SK-N-SH treated with all-trans-retinoic acid at 6 μM for 48 hours (cell line): ENCODE results near the gene KMO.

ENCODE experiments used
- ATAC-seq: fragments of 200-7000 bp; cut with Tn5 transposase; 3 replicates; pipeline ENCODE4 v1.9.1; 2020; ENCODE audit warnings: mild to moderate bottlenecking, moderate library complexity
- ARNTL ChIP-seq: fragments of 450-650 bp; formaldehyde crosslinking; IDR thresholded peaks from 2 replicates; pipeline ENCODE4 v1.5.0; 2020; ENCODE audit warnings: low read depth, mild to moderate bottlenecking, moderate library complexity, borderline replicate concordance
- GLIS3 ChIP-seq: fragments of 250-450 bp; sonication (Bioruptor Pico); IDR thresholded peaks from 2 replicates; pipeline ENCODE4 v1.5.0; 2020; ENCODE audit warnings: mild to moderate bottlenecking, moderate library complexity
- ISL1 ChIP-seq: fragments of 250-450 bp; sonication (Bioruptor Pico); IDR thresholded peaks from 2 replicates; pipeline ENCODE4 v2.1.2; 2022; ENCODE audit warnings: mild to moderate bottlenecking, moderate library complexity
- OSR1 ChIP-seq: fragments of 250-450 bp; sonication (Bioruptor Pico); IDR thresholded peaks from 2 replicates; pipeline ENCODE4 v1.8.0; 2022; ENCODE audit warnings: moderate library complexity, mild to moderate bottlenecking, inconsistent platforms
- PPARA ChIP-seq: fragments of 250-450 bp; sonication (Bioruptor Pico); IDR thresholded peaks from 2 replicates; pipeline ENCODE4 v1.5.0; 2020; ENCODE audit warnings: mild to moderate bottlenecking, borderline replicate concordance
- RARB ChIP-seq: fragments of 250-450 bp; sonication (Bioruptor Pico); IDR thresholded peaks from 2 replicates; pipeline ENCODE4 v1.8.0; 2021; ENCODE audit warnings: mild to moderate bottlenecking, moderate library complexity
- TCF4 ChIP-seq: fragments of 250-450 bp; sonication (Bioruptor Pico); IDR thresholded peaks from 2 replicates; pipeline ENCODE4 v1.8.0; 2021; ENCODE audit warnings: mild to moderate bottlenecking, moderate library complexity, borderline replicate concordance
- TOX ChIP-seq: fragments of 250-450 bp; sonication (Bioruptor Pico); IDR thresholded peaks from 2 replicates; pipeline ENCODE4 v1.8.0; 2021; ENCODE audit warnings: mild to moderate bottlenecking, moderate library complexity, borderline replicate concordance
- ZC3H10 ChIP-seq: fragments of 250-450 bp; sonication (Bioruptor Pico); IDR thresholded peaks from 2 replicates; pipeline ENCODE4 v1.5.1; 2021; ENCODE audit warnings: mild to moderate bottlenecking, moderate library complexity
- ZFP30 ChIP-seq: fragments of 450-650 bp; formaldehyde crosslinking; IDR thresholded peaks from 2 replicates; pipeline ENCODE4 v1.5.0; 2022; ENCODE audit warnings: mild to moderate bottlenecking, moderate library complexity
- ZNF565 ChIP-seq: fragments of 450-650 bp; formaldehyde crosslinking; conservative IDR thresholded peaks from 2 replicates; pipeline ENCODE4 v1.5.0; 2020; ENCODE audit warnings: low read depth, mild to moderate bottlenecking, moderate library complexity
- ZNF70 ChIP-seq: fragments of 450-650 bp; formaldehyde crosslinking; IDR thresholded peaks from 2 replicates; pipeline ENCODE4 v1.5.0; 2020; ENCODE audit warnings: mild to moderate bottlenecking, moderate library complexity
- ZNF8 ChIP-seq: fragments of 450-650 bp; formaldehyde crosslinking; IDR thresholded peaks from 2 replicates; pipeline ENCODE4 v1.5.0; 2020; ENCODE audit warnings: mild to moderate bottlenecking, moderate library complexity
- TF ChIP-seq, protein P1 (sequence below): fragments of 250-450 bp; sonication (Bioruptor Pico); IDR thresholded peaks from 2 replicates; pipeline ENCODE4 v1.8.0; 2020; ENCODE audit warnings: mild to moderate bottlenecking, moderate library complexity, borderline replicate concordance
- TF ChIP-seq, protein P2 (sequence below): fragments of 250-450 bp; sonication (Bioruptor Pico); IDR thresholded peaks from 2 replicates; pipeline ENCODE4 v1.5.0; 2020; ENCODE audit warnings: mild to moderate bottlenecking, moderate library complexity
- TF ChIP-seq, protein P3 (sequence below): fragments of 250-450 bp; sonication (Bioruptor Pico); IDR thresholded peaks from 2 replicates; pipeline ENCODE4 v1.8.0; 2021; ENCODE audit warnings: low read depth, mild to moderate bottlenecking, moderate library complexity, borderline replicate concordance
- TF ChIP-seq, protein P4 (sequence below): fragments of 250-450 bp; sonication (Bioruptor Pico); IDR thresholded peaks from 2 replicates; pipeline ENCODE4 v1.5.1; 2021; ENCODE audit warnings: mild to moderate bottlenecking, moderate library complexity
- TF ChIP-seq, protein P5 (sequence below): fragments of 250-450 bp; sonication (Bioruptor Pico); IDR thresholded peaks from 2 replicates; pipeline ENCODE4 v1.5.1; 2020; ENCODE audit warnings: low read depth, mild to moderate bottlenecking, moderate library complexity

Gene KMO

DNA sequence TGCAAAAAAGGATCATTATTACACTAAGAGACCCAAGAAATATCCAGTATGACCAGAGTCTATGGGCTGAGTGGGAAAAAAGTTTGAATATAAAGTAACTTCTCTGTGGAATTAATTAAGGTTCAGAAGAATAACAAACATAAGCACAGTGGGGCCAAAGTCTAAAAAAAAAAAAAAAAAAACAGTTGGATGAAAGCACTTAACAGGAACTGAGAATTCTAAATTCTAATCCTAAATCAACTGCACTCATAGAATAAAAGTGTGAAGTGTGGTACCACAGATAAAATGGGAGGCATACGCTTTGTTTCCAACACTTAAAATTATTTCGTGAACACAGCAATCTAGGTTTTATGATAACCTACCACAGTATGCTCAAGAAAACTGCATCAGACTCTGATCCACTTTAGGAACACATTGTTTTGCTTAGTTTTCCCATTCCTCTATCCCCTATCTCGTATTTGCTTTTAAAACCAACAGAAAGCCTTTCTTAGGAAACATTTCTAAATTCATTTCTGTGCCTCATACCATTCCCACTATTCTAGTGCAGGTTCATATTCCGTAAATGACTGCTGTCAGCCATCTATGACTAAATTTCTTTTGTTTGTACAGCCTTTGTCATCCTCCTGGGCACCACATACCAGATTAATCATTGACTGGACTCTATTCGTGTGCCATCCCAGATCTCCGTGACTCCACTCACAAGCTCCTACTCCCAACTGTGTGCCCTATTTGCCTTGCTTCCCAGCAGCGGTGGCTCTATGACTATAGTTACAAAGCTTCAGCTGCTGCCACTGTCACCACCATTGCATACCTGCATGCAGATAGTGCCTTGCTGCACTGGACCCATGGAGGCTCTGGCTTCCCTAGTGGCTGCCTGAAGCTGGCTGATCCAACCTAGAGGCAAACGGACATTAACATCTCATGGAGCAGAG, 83.1 kb downstream of the KMO start:
- ATAC-seq = no peak
- no peak for TF ChIP-seq ZFP30 (CRISPR knock-in tag)
- TF ChIP-seq ZC3H10 (CRISPR knock-in tag) = no peak
- TF ChIP-seq, protein P1, sequence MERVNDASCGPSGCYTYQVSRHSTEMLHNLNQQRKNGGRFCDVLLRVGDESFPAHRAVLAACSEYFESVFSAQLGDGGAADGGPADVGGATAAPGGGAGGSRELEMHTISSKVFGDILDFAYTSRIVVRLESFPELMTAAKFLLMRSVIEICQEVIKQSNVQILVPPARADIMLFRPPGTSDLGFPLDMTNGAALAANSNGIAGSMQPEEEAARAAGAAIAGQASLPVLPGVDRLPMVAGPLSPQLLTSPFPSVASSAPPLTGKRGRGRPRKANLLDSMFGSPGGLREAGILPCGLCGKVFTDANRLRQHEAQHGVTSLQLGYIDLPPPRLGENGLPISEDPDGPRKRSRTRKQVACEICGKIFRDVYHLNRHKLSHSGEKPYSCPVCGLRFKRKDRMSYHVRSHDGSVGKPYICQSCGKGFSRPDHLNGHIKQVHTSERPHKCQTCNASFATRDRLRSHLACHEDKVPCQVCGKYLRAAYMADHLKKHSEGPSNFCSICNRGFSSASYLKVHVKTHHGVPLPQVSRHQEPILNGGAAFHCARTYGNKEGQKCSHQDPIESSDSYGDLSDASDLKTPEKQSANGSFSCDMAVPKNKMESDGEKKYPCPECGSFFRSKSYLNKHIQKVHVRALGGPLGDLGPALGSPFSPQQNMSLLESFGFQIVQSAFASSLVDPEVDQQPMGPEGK (CRISPR knock-in tag) = no peak
- no peak for TF ChIP-seq TOX
- no peak for TF ChIP-seq OSR1
- no peak for TF ChIP-seq TCF4 (CRISPR knock-in tag)
- TF ChIP-seq, protein P2, sequence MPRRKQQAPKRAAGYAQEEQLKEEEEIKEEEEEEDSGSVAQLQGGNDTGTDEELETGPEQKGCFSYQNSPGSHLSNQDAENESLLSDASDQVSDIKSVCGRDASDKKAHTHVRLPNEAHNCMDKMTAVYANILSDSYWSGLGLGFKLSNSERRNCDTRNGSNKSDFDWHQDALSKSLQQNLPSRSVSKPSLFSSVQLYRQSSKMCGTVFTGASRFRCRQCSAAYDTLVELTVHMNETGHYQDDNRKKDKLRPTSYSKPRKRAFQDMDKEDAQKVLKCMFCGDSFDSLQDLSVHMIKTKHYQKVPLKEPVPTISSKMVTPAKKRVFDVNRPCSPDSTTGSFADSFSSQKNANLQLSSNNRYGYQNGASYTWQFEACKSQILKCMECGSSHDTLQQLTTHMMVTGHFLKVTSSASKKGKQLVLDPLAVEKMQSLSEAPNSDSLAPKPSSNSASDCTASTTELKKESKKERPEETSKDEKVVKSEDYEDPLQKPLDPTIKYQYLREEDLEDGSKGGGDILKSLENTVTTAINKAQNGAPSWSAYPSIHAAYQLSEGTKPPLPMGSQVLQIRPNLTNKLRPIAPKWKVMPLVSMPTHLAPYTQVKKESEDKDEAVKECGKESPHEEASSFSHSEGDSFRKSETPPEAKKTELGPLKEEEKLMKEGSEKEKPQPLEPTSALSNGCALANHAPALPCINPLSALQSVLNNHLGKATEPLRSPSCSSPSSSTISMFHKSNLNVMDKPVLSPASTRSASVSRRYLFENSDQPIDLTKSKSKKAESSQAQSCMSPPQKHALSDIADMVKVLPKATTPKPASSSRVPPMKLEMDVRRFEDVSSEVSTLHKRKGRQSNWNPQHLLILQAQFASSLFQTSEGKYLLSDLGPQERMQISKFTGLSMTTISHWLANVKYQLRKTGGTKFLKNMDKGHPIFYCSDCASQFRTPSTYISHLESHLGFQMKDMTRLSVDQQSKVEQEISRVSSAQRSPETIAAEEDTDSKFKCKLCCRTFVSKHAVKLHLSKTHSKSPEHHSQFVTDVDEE (CRISPR knock-in tag) = no peak
- TF ChIP-seq, protein P3, sequence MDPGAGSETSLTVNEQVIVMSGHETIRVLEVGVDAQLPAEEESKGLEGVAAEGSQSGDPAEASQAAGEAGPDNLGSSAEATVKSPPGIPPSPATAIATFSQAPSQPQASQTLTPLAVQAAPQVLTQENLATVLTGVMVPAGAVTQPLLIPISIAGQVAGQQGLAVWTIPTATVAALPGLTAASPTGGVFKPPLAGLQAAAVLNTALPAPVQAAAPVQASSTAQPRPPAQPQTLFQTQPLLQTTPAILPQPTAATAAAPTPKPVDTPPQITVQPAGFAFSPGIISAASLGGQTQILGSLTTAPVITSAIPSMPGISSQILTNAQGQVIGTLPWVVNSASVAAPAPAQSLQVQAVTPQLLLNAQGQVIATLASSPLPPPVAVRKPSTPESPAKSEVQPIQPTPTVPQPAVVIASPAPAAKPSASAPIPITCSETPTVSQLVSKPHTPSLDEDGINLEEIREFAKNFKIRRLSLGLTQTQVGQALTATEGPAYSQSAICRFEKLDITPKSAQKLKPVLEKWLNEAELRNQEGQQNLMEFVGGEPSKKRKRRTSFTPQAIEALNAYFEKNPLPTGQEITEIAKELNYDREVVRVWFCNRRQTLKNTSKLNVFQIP (CRISPR knock-in tag) = no peak
- no peak for TF ChIP-seq ZNF8 (CRISPR knock-in tag)
- no peak for TF ChIP-seq ZNF70 (CRISPR knock-in tag)

DNA sequence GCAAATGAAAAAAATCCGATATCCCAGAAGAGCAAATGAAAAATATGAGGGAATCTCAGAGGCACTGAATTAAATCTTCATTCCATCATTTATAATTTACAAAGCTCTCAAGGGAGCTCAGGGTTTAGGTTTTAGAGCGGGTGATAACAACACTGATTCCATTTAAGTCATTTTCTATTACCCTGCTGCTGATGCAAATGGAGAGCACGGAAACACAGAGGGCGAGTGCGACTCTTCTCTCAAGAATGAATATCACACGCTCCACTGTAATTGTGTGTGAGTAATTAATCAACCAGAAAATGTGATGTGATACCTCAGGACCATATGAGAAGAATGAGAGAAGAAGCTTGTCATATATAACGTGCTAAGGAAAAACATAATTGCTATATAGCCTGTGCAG, 85.2 kb downstream of the KMO start:
- TF ChIP-seq ZNF565 (CRISPR knock-in tag) = no peak
- TF ChIP-seq, protein P4, sequence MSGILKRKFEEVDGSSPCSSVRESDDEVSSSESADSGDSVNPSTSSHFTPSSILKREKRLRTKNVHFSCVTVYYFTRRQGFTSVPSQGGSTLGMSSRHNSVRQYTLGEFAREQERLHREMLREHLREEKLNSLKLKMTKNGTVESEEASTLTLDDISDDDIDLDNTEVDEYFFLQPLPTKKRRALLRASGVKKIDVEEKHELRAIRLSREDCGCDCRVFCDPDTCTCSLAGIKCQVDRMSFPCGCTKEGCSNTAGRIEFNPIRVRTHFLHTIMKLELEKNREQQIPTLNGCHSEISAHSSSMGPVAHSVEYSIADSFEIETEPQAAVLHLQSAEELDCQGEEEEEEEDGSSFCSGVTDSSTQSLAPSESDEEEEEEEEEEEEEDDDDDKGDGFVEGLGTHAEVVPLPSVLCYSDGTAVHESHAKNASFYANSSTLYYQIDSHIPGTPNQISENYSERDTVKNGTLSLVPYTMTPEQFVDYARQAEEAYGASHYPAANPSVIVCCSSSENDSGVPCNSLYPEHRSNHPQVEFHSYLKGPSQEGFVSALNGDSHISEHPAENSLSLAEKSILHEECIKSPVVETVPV (CRISPR knock-in tag) = no peak
- no peak for TF ChIP-seq ARNTL
- TF ChIP-seq ISL1 (CRISPR knock-in tag) = no peak
- no peak for TF ChIP-seq PPARA (CRISPR knock-in tag)
- TF ChIP-seq RARB (CRISPR knock-in tag) = no peak
- TF ChIP-seq, protein P5, sequence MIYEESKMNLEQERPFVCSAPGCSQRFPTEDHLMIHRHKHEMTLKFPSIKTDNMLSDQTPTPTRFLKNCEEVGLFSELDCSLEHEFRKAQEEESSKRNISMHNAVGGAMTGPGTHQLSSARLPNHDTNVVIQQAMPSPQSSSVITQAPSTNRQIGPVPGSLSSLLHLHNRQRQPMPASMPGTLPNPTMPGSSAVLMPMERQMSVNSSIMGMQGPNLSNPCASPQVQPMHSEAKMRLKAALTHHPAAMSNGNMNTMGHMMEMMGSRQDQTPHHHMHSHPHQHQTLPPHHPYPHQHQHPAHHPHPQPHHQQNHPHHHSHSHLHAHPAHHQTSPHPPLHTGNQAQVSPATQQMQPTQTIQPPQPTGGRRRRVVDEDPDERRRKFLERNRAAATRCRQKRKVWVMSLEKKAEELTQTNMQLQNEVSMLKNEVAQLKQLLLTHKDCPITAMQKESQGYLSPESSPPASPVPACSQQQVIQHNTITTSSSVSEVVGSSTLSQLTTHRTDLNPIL = no peak
- TF ChIP-seq GLIS3 = no peak
- TF ChIP-seq, protein P1 (CRISPR knock-in tag) = no peak
- ATAC-seq = no peak

DNA sequence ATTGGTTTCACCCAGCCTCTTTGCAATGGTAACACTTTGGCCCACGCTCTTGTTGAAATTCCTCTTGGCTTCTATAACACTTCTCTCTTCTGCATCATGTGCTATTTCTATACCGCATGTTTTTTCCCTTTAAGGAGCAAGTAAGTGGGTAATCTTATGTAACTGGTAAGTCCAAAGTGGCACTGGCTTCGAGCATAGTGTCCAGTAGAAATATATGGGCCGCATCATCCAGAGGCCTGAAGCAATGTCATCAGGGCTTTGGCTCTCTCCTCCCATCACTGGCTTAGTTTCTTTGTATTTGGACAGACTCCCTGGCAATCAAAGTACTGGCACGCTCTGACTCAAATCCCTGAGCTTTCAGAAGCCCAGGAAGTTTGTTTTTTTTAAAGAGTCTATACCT, 90.5 kb downstream of the KMO start:
- no peak for ATAC-seq
- TF ChIP-seq, protein P2 (CRISPR knock-in tag) = no peak
- TF ChIP-seq, protein P5 = no peak
- TF ChIP-seq GLIS3 = no peak
